CD4-positive, alpha-beta T cell treated with Interleukin-1 beta for 1 hour (primary cell): ENCODE results near the gene TMTC1.

Experiments used
- DNase-seq, 2 donors: peaks; one replicate each; pipeline ENCODE4 v3.0.0-alpha.2; 2020 to 2022

Gene TMTC1

DNA sequence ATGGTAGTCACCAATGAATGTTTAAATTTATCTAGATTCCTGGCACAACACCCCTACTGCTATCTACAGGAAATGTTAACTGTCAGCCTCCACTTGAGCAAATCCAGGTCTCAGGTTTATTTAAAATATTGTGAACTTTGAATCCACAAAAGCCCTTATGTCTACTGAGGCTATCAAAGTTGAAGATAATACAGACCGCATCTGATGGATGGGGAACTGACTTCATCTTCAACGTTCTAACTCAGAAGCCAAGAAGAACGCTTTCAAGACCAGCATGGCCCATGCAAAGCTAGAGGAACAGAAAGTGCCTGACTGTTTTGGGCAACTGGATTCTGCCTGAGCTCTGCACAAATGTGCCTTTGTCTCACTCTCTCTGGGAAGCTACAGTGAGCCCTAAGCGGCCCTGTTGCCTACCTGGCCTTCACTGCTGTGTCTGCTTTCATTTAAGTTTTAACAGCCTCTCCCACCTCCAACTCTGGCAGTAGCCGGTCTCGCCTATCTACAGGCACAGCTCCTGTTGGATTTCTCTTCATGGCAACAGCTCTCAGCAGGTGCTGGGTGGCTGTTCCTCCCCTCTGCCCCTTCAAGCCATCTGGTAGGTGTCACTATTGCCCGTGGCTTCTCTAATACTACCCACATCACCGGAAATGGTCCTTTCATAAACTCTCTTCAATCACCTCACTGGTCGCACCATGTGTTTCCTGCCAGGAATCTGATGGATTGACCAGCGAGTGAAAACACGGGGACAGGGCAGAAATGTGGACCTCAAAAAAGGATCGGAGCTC is 174.1 kb downstream of the TMTC1 start:
- no peak for DNase-seq

DNA sequence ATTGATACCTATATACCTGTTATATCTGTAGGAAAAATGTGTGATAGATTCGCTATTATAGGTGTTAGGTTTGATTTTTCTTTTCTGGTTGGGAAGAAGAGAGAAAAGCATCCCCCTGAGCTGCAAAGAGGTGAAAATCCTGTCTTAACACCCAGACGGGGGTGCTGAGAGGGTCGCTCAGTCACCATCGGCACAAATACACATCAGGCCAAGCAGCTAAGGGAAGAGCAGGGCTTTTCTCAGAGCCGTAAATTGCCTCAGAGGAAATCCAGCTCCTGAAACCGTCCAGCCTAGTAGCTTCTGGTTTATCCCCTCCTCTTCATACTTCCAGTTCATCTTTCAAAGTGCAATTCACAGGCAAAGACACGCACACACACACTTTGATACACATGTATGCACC is 175.2 kb downstream of the TMTC1 start:
- no peak for DNase-seq

DNA sequence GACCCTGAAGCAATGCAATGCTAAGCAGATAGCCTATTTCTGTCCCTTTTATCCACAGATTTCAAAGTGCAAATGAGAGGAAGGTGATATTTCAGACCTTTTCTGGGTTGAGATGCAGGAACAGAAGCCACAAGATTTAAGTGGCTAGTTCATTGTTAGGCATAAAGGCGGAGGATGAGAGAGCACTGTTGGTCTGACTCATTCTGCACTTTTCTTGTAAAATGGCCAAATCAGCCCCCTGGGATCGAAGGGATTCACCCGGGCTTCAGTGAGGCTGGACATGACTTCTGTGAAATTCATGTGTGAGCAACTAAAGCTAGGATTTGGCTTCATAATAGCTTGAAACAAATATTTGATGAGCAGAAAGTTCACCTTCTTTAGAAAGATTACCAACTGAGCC is 184.4 kb downstream of the TMTC1 start:
- DNase-seq: no peak

DNA sequence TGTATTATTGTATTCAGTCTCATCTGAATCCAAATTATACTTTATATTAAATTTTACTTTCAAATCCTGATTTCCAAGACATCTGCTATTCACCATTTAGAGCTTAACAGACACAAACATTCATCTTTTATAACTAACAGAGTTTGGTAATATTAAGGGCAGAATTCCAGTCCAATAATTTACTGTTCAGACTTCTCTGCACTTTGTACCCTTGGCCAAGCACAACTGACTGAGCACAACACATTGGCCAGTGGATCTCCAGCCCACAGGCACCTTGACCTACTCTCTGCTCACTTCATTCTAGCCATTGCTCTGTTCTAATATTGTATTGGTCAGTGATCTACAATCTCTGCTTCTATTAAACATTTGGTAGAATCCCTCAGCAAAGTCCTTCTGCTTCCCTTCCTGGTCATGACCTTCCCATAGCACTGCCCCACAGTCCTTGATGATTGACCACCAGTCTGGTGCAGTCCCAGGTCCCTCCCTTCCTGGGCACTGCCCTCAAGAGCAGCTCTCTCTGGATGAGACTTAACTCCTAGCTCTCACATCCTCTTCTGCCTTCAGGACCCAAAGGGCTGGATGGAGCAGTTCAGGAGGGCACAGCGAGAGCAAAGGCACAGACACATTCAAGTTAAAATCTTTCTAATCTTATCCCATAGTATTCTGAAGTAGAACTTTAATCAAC is 188.5 kb downstream of the TMTC1 start:
- DNase-seq: no peak

DNA sequence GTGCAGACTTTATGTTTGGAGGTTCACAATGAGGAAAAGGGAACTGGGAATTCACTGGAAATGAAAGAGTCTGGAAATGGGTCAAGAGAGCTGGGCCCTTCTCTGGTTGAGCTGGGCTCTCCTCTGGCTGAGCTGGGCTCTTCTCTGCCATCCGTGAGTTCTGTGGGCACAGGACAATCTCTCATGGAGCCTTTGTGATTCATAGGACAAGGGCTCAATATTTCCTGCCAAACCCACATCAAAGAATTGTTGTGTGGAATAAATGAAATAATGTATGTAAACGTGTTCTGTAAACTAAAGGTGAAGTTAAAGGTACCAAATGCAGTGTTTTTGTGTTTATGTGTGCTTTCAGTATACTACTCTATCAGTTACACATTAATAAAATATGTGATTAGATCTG is 190.7 kb downstream of the TMTC1 start:
- no peak for DNase-seq

DNA sequence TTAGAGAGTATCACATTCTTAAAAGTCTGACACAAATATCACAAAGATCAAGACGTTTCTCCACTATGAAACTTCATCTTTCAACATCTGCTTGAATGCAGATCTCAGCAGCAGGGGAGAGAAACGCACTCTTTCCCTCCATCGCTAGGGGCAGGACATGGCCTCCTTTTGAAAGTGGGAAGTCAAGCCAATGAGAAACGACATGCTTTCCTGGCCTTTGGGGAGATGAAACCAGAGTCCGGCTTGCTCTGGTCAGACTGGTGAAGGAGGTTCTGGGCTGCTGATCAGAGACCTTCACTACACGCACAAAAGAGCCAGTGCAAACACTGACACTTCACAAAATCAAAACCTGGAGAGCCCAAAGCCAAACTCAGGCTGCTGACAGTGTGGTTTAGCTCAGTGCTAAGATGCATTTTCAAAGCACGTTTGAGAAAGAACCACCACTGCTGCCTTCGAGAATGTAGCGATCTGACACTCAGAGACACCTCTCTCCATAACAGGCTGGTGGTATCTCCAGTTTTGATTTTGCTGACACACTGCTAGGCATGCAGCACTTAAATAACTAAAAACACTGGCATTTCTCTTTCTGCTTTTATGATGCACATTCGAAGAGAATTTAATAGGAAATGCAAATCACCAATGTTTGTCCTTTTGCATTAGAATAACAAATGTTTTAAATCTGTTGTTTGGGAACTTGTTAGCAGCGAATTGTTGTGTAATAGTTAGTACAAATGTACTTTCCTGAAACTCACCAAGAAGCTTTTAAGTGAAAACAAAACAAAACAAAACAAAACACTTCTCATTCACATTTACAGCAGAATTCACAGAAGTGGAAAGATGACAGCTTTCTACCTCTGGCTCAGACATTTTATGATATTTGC is 192.4 kb downstream of the TMTC1 start:
- DNase-seq: no peak

DNA sequence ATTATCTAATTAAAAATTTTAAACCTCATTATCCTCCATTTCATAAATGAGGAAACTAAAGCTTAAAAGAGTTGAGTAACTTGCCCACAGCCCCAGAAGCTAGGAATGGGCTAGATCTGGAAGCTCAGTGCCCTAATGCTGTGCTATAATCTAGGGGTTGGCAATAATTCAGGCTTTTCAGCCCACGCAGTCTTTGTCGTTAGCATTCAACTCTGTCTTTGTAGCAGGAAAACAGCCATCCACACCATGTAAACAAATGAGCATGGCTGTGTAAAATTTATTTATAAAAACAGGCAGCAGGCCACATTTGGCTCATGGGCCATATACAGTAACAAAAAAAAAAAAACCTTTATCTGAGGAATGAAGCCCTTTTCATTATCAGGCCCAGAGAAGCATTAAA is 193.9 kb downstream of the TMTC1 start:
- no peak for DNase-seq

DNA sequence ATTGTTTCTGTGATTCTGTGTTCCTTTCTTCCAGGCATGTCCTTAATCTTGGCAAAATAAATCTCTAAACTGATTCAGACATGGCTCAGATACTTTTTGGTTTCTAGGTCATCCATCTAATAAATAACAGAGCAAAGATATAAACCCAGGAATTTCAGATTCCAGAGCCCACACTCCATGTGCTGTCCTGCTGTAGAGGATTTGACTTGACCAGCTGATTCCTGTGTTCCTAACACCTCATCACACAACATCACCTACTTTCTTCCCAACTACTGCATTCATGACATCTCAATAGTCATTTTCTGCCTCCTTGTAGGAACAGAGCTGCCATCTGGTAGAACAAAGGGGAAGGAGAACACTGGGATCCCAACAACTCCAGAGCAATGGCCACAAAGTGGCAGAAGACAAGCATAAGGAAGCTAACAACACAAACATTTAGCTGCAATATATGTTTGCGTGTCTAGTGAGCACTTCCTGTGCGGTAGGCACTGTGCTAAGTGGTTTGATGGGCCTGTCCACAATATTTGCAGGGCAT is 194.4 kb downstream of the TMTC1 start:
- no peak for DNase-seq

DNA sequence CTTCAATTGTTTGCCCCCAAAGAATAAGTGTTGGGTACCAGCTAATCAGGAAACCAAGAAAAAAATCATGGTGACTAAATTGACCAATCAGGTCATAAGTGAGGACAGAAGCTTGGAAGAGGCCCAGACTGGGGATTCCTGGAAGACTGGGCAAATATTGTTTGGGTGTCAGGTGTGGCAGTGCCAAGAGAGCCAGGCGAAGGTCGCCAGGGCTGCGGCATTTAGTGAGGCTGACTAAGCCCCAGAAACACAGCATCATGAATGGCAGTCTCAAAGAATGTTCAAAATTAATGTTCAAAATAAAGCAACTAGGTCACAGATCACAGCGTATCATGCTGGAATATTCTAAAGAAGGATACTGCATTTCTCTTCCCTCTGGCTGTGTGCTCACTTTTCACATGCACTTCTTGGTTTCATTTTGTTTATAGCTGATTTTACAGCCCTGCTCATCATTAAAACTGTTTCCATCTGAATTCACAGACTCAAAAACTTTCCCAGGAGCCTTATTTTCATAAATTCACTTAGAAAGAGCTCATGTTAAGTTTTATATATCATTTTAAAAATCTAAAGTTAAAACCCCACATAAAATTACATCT is 201.0 kb downstream of the TMTC1 start:
- DNase-seq: no peak

DNA sequence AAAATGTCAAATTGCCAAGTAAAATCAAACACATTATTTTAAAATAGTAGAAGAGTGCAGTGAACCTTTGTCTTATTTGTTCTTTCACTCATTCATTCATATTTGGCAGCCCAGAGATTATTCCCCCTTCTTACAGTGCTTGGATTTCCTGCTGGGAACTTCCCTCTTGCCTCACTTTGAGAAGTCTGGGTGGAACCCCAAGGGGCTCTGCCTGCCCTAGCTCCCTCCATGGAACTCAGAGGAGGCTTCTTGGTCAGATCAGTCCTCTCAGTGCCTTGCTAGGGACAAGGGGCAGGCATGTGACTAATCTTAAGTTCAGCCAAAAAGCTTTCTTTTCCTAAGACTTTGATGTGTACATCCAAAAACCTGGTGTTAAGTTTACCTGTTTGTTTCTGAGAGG is 201.6 kb downstream of the TMTC1 start:
- DNase-seq: no peak

DNA sequence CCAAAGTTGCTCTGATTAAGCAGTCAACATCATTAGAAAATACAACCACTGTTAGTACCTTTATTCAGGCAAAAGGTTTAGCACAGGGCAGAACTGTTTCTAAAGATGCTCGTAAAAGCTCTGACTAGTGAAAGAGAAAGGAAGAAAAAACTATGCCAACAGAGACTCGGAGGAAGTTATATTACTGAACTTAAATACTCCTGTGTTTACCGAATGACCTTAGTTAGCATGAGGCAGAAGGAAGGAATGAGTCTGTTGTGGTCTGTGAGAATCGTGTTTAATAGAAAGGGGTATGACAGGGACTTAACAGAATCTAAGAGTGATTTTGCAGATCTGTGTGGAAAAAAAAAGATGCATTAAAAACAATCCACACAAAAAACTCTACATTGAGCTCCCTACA is 202.1 kb downstream of the TMTC1 start:
- DNase-seq: no peak

DNA sequence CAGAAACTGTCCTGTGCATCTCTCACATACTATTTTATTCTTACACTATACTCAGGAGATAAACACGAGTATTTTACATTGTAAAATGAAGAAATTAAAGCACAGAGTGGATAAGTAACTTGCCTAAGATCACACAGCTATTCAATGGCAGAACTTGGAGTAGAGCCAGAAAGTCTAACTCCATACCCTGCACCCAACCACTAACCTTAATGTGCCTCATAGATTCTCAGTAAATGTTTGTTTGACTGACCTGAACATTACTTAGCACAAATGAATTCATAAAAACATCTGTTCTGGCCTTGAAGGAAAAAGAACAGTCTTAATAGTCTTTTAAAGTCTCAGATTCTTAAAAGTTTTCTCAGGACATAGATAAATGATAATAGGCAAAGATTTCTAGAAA is 202.8 kb downstream of the TMTC1 start:
- no peak for DNase-seq

DNA sequence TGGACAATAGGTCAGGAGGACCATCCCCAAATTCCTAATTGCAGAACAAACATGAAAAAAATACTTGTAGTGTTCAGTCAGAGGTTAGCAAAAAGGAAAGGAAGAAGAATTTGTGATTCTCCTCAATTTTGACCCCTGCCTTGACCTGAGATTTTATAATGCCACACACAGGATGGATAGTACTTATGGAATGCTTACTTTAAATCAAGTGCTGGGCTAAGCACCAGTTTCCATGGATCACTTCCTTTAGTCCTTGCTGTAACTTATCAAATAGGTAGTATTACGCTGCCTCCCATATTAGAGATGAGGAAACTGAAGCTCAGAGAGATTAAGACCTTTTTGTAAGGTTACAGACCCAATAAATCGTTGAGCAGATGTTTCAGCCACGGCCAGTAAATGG is 205.0 kb downstream of the TMTC1 start:
- no peak for DNase-seq

DNA sequence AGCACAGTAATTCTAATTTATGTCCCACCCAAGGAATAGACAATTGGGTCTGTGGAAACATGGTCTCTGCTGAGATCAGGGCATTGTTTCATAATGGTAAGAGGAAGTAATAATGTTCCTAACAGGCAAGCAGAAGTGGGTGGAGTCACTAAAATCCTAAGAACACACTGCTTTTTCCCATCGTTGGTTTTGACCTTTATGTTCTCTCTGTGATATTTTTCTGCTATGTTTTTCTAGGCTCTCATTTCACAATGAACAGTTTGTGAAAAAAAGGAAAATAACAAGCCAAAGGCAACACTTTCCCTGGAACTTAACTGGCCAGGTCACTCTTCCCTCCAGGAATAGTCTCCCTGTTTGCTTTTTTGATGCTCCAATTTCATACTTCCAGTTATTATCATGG is 205.7 kb downstream of the TMTC1 start:
- no peak for DNase-seq

DNA sequence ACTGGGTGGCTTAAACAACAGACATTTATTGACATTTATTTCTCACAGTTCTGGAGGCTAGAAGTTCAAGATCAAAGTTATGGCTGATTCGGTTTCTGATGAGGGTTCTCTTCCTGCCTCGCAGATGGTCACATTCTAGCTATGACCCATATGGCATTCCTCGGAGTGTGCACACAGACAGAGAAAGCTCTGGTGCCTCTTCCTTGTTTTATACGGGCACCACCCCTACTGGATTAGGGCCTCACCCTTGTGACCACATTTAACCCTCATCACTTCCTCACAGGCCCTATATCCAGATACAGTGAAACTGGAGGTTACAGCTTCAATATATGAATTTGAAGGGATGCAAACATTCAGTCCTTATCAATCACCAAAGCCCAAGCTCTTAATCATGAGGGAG is 209.2 kb downstream of the TMTC1 start:
- DNase-seq: peak in 1 of 2 donors; percentile 9

DNA sequence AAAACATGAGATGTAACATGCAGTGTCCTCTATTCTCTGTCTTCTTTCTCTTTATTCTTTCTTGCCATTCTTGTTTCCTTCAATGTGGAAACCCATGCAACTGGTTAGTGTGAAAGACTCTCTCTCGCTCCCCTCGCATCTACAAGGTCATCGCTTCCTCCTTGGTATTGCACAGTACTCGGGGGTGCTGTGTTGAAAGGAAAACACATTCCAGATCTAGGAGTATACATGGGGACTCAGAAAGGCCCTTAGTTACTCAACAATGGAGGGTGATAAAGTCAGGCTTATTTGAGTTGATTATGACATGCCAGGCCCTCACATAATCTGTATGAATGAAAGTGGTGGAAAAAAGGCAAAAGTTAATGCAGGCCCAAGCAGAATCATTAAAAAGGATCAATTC is 210.8 kb downstream of the TMTC1 start:
- no peak for DNase-seq

DNA sequence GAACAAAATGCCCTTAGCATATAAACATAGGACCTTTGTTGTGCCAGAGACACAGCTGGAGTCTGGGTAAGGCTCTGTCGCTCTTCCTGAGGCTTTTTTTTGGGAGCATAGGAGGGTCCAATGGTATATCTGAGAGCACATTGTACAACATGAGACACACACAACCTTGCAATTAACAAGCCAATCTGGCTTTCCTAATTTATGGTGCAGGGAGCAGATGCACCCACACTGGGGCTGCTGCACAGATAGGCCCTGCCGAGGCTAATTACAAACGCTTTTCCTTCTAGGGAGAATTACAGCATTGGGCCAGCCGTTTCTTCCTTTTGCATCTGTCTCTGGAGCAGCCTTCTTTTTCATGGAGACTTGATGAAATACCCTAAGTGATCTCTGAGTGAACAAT is 211.3 kb downstream of the TMTC1 start:
- no peak for DNase-seq

DNA sequence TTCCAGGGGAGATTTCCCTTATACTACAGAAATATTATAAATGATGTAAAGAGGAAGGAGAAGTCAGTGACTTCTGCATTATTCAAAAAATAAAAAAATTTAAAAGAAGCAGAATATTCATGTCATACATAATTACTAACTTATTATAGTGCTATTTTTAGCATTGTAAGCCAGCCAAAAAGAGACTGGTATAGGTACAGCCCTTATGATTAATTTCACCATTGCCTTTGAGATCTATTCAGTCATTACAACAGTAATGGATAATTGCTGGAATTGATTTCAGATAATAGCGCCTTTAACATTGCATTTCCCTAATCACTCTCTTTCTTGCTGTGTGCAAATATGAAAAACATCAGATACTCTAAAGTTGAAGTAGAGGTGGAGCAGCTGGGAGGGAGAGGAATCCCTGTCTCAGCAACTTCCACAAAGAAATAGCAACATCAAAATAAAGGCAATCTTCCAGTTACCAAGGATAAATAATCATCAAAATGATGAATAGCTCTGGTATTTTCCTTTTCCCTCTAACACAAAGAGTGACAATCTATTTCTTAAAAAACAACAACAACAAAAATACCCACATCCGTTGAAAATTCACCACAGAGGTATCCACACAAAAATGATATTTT is 214.5 kb downstream of the TMTC1 start:
- no peak for DNase-seq

DNA sequence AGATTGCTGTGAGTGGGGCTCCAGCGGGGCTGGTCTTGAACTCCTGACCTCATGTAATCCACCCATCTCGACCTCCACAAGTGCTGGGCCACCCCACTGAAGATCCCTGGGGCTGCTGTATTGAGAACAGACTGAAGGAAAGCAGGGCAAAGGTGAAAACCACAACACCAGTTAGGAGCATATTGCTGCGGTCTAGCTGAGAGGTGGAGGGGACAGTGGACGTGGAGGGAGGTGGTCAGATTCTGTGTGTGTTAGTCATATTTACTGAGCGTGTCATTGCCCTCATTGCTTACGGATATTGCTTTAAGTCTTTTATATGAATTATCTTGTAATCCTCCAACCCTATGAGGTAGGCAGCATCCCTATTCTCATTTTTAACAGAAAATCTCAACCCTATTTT is 217.3 kb downstream of the TMTC1 start:
- DNase-seq: no peak

DNA sequence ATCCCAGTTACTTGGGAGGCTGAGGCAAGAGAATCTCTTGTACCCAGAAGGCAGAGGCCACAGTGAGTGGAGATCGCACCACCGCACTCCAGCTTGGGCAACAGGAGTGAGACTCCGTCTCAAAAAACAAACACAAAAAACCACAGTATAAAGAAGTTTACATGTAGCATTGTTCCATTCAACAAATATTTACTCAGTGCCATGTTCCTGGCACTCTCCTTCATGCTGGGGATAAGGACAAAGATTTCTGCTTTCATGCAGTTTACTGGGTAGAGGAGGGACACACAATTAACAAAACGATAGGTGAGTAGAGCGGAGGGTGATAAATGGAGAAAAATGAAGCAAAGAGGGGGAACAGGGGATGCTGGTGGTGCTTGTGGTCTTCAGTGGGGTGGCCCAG is 218.0 kb downstream of the TMTC1 start:
- DNase-seq: no peak

DNA sequence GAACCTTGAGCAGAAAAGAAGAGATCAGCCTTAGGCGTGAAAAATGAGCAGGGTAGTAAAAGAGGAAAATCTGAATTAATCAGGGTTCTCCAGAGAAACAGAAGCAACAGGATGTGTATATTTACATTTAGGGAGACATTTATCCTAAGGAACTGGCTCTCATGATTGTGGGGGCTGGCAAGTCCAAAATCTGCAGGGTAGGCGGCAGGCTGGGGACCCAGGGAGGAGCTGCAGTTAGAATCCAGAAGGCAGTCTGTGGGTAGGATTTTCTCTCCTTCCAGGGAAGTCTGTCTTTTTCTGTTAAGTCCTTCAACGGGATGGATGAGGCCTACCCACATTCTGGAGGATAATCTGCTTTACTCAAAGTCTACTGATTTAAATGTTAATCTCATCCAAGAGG is 218.8 kb downstream of the TMTC1 start:
- DNase-seq: no peak

DNA sequence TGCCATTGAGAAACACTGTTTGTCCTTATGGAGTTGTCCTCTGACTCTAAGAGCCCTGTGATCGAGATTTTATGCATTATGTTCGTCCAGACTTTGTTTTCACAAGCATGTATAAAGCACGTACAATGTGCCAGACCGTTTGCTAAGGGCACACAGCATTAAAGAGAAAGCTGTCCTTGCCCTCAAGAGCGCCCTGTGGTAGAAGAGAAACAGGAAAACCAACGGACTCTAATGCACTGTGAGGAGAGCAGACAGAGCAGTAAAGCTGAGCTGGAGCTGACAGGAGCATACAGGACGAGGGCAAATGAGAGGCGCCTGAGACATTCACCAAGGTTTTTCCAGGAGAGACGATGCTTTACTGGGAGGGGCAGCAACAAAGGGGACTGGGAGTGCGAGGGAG is 220.1 kb downstream of the TMTC1 start:
- no peak for DNase-seq

DNA sequence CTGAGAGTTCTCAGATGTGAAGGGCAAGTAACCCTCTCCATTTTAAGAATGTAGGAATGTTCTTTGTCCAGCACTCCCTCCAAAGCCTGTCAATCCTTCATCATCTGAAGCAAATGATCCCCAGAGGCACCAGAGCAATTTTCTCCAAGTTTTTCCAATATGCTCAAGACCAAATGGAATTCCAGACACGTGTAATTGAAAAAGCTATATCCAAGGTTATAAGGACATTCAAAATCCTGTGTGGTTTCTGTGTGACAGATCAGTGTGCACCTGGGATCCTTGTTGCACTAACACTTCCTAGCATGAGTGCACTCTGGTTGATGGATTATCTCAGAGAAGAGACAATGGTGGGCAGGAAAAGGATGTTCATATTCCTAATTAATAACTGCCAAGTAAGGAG is 220.7 kb downstream of the TMTC1 start:
- DNase-seq: no peak
